WERI-Rb-1 (cell line): ENCODE results near the gene TBC1D2.

Experiments
- DNase-seq: peaks from one replicate; pipeline ENCODE4 v3.0.0-alpha.2; 2020
- H3K27ac ChIP-seq: fragments of 250-450 bp; sonication (Bioruptor Pico); 2 replicates; pipeline ENCODE4 v1.5.1; 2020; ENCODE audit warnings: mild to moderate bottlenecking, moderate library complexity
- H3K27me3 ChIP-seq: fragments of 250-450 bp; sonication (Bioruptor Pico); 2 replicates; pipeline ENCODE4 v1.5.1; 2021; ENCODE audit warnings: mild to moderate bottlenecking, low read depth, moderate library complexity; ENCODE audit not compliant: insufficient read depth, severe bottlenecking
- H3K36me3 ChIP-seq: fragments of 250-450 bp; sonication (Bioruptor Pico); 2 replicates; pipeline ENCODE4 v1.5.1; 2020; ENCODE audit warnings: mild to moderate bottlenecking, moderate library complexity
- H3K4me3 ChIP-seq: 2 replicates; pipeline ENCODE4 v1.5.1; 2011; ENCODE audit warnings: low read depth, mild to moderate bottlenecking, control low read depth, low read length
- H3K9me3 ChIP-seq: fragments of 250-450 bp; sonication (Bioruptor Pico); 2 replicates; pipeline ENCODE4 v1.5.1; 2021; ENCODE audit warnings: mild to moderate bottlenecking, moderate library complexity; ENCODE audit not compliant: severe bottlenecking
- CTCF ChIP-seq: IDR thresholded peaks from 2 replicates; pipeline ENCODE4 v1.5.1; 2011; ENCODE audit warnings: low read depth, mild to moderate bottlenecking, control low read depth, inconsistent platforms, low read length

TBC1D2 gene

GRCh38 chr9:98173181-98173580, 82.3 kb downstream of the TBC1D2 start:
- Histone ChIP-seq H3K9me3 (no peaks in the 10 kb centered on the region), H3K36me3 (no peaks in the 10 kb centered on the region; the same call in none of the 2 replicates), H3K4me3 (no peak overlapping the region), H3K27ac (peak overlapping the region; percentile 55), H3K27me3 (no peaks in the 10 kb centered on the region)
- TF ChIP-seq CTCF, result no peak
- DNase-seq, result no peak

GRCh38 chr9:98172604-98173003, 82.8 kb downstream of the TBC1D2 start:
- peak overlapping the region; percentile 55 for H3K27ac ChIP-seq
- no peaks in the 10 kb centered on the region; the same call in none of the 2 replicates for H3K36me3 ChIP-seq
- H3K9me3 ChIP-seq, result no peaks in the 10 kb centered on the region
- H3K4me3 ChIP-seq, result no peak overlapping the region
- H3K27me3 ChIP-seq, result no peaks in the 10 kb centered on the region
- peak; percentile 71 for DNase-seq
- no peak for TF ChIP-seq CTCF

GRCh38 chr9:98171176-98171925, 84.1 kb downstream of the TBC1D2 start:
- no peak for TF ChIP-seq CTCF
- no peaks in the 10 kb centered on the region for H3K9me3 ChIP-seq
- H3K4me3 ChIP-seq, result no peak overlapping the region
- peak overlapping the region; percentile 50 for H3K27ac ChIP-seq
- no peaks in the 10 kb centered on the region for H3K27me3 ChIP-seq
- DNase-seq, result peak; percentile 47
- H3K36me3 ChIP-seq, result no peaks in the 10 kb centered on the region; the same call in none of the 2 replicates

GRCh38 chr9:98168941-98169488, 86.4 kb downstream of the TBC1D2 start:
- no peak for TF ChIP-seq CTCF
- peak overlapping the region; percentile 50 for H3K27ac ChIP-seq
- H3K36me3 ChIP-seq, result no peaks in the 10 kb centered on the region; the same call in 1 of the 2 replicates
- no peaks in the 10 kb centered on the region for H3K9me3 ChIP-seq
- H3K27me3 ChIP-seq, result no peaks in the 10 kb centered on the region
- DNase-seq, result peak; percentile 91
- H3K4me3 ChIP-seq, result no peak overlapping the region

GRCh38 chr9:98168153-98168780, 87.2 kb downstream of the TBC1D2 start:
- no peaks in the 10 kb centered on the region for H3K27me3 ChIP-seq
- no peak for TF ChIP-seq CTCF
- no peaks in the 10 kb centered on the region for H3K36me3 ChIP-seq
- no peak for DNase-seq
- H3K9me3 ChIP-seq, result no peaks in the 10 kb centered on the region
- 0 out of 2 replicates have a peak overlapping the region, but pooled peaks have one; percentile 37 for H3K27ac ChIP-seq
- no peak overlapping the region for H3K4me3 ChIP-seq
